OCI-M2 (cell line): ENCODE measurements around the gene MRFAP1.

ENCODE experiments used
- DNase-seq: peaks from one replicate; lab custom pipeline; 2025; ENCODE audit not compliant: unreplicated experiment; lab: John Stamatoyannopoulos, UW

The MRFAP1 gene

DNA sequence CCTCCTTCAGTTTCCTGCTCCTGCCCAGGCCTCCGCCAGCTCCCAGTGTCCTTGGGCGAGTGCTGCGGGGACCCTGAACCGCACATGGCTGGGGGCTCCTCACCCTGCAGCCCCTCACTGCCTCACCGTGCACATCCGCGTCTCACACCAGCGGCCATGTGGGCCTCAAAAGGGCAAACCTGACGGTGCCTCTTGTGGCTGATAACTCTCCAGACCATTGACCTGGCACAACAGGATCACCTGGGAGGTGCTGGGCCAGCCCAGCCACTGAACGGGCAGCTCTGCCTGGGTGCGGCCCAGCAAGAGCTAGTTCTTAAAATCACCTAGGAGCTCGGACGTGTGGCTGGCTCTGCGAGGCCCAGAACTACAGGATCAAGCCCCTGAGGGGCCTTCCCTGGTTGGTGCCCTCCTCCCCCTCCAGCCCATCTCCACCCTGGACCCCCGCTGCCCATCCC, 49.0 kb downstream of the MRFAP1 start:
- DNase-seq, result no peak
